ENCODE results near the gene SERPIND1. TPM values are rescaled to one million over a fixed set of nuclear protein-coding genes. Genes with fewer than 3 reads are reported as not detected.

The SERPIND1 gene
- total and polyA plus RNA-seq, 4 experiments from 2014 or later, result 0.07 to 0.29 TPM; not detected in 2

GRCh38 chr22:20809538-20810185, 35.7 kb downstream of the SERPIND1 start:
- Mint-ChIP-seq H3K36me3 (peaks cover 59 to 79% of the 10 kb centered on the region in 2 donors), H3K27ac (no peak overlapping the region), H3K27me3 (no peaks in the 10 kb centered on the region), H3K4me1 (peaks cover 0 to 2% (median 0%) of the 10 kb centered on the region in 4 donors), H3K9me3 (no peaks in the 10 kb centered on the region), H3K4me3 (no peak overlapping the region)
- DNase-seq, result no peak
- H3K27me3 ChIP-seq (ENCODE audit: insufficient read depth, low read length), result no peaks in the 10 kb centered on the region
- peaks cover 4% of the 10 kb centered on the region for H3K4me1 ChIP-seq (ENCODE audit: insufficient read depth, low read length)
- H3K4me3 ChIP-seq (ENCODE audit: low read length in 2 of 2), result no peak overlapping the region
- H3K9me3 ChIP-seq (ENCODE audit: control insufficient read depth in 1 of 2, low read length in 2 of 2), result no peaks in the 10 kb centered on the region
- peaks cover 48% of the 10 kb centered on the region for H3K36me3 ChIP-seq (ENCODE audit: insufficient read depth, low read length)
- no peak overlapping the region for H3K27ac ChIP-seq (ENCODE audit: low read depth, low read length)
- ChIA-PET POLR2A (ENCODE audit: partially characterized antibody) (no interaction called here), CTCF (ENCODE audit: partially characterized antibody) (interaction anchor here (1.0 to 1.9 kb wide), 3 partner anchors 15 to 30 kb away, joined by 3 to 10 read pairs (median 3); no protein-coding TSS in a partner anchor)
- intact Hi-C loops (cut with micrococcal nuclease), result no loop called here

- no peak for DNase-seq
- intact Hi-C loops (cut with micrococcal nuclease), result no loop called here
- ChIA-PET POLR2A (ENCODE audit: partially characterized antibody) (no interaction called here), CTCF (ENCODE audit: partially characterized antibody) (interaction anchor here (1.9 kb wide), 1 partner anchor 27 kb away, joined by 10 read pairs; no protein-coding TSS in a partner anchor)
- Mint-ChIP-seq H3K9me3 (no peaks in the 10 kb centered on the region), H3K4me1 (peaks cover 0 to 2% (median 0%) of the 10 kb centered on the region in 4 donors), H3K27ac (peak overlapping the region in 3 of 7 donors; percentile 4 to 71 (median 43)), H3K36me3 (peaks cover 56 to 74% of the 10 kb centered on the region in 2 donors), H3K27me3 (no peaks in the 10 kb centered on the region), H3K4me3 (no peak overlapping the region)
- H3K27ac ChIP-seq (ENCODE audit: low read depth, low read length), result no peak overlapping the region
- no peak overlapping the region for H3K4me3 ChIP-seq (ENCODE audit: low read length in 2 of 2)
- H3K27me3 ChIP-seq (ENCODE audit: insufficient read depth, low read length), result no peaks in the 10 kb centered on the region
- peaks cover 4% of the 10 kb centered on the region for H3K4me1 ChIP-seq (ENCODE audit: insufficient read depth, low read length)
- H3K9me3 ChIP-seq (ENCODE audit: control insufficient read depth in 1 of 2, low read length in 2 of 2), result no peaks in the 10 kb centered on the region
- peaks cover 42% of the 10 kb centered on the region for H3K36me3 ChIP-seq (ENCODE audit: insufficient read depth, low read length)
These were observed 36.7 kb downstream of the SERPIND1 start for GRCh38 chr22:20810645-20811044.

- Histone ChIP-seq H3K36me3 (ENCODE audit: insufficient read depth, low read length) (peaks cover 39% of the 10 kb centered on the region), H3K9me3 (ENCODE audit: control insufficient read depth in 1 of 2, low read length in 2 of 2) (no peaks in the 10 kb centered on the region), H3K4me1 (ENCODE audit: insufficient read depth, low read length) (peaks cover under 1% of the 10 kb centered on the region), H3K27ac (ENCODE audit: low read depth, low read length) (no peak overlapping the region), H3K27me3 (ENCODE audit: insufficient read depth, low read length) (no peaks in the 10 kb centered on the region), H3K4me3 (ENCODE audit: low read length in 2 of 2) (no peak overlapping the region)
- DNase-seq, result no peak
- intact Hi-C loops (cut with micrococcal nuclease), result no loop called here
- Mint-ChIP-seq H3K27ac (peak overlapping the region in 2 of 7 donors; percentile 4 to 63), H3K36me3 (peaks cover 53 to 72% of the 10 kb centered on the region in 2 donors), H3K4me1 (peaks cover 0 to 2% (median 0%) of the 10 kb centered on the region in 4 donors), H3K27me3 (no peaks in the 10 kb centered on the region), H3K9me3 (no peaks in the 10 kb centered on the region), H3K4me3 (no peak overlapping the region)
- POLR2A ChIA-PET (ENCODE audit: partially characterized antibody), result no interaction called here
- CTCF ChIA-PET (ENCODE audit: partially characterized antibody), result no interaction called here
These were observed 37.3 kb downstream of the SERPIND1 start for GRCh38 chr22:20811171-20811570.

DNA sequence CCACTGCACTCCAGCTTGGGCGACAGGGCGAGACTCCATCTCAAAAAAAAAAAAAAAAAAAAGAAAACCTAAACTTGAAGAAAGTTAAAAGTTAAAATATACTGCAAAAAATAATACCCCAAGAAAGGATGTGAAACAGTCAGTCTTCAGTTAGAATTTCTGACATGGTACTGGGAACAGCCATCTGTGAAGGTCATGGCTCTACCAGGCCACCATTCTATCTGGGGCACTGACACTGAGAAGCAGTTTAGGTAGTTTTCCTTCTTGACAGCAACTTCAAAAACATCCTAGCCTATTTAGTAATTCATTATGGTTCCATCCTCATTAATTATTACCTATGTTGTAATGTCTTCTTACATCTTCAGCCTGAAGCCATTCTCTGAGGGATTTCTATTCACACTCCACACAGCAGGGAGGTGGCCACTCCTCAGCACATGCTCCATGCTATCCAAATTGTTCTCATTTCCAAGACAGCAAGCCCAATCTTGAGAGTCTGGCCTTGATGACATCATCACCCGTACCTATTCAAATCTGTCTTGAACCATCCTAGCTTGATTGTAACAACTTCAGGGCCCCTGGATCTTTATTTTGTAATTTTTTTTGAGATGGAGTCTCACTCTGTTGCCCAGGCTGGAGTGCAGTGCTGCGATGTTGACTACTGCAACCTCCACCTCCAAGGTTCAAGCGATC, 38.2 kb downstream of the SERPIND1 start:
- no peak overlapping the region for H3K27ac ChIP-seq (ENCODE audit: low read depth, low read length)
- Mint-ChIP-seq H3K27me3 (no peaks in the 10 kb centered on the region), H3K27ac (no peak overlapping the region), H3K4me3 (no peak overlapping the region), H3K36me3 (peaks cover 59 to 75% of the 10 kb centered on the region in 2 donors), H3K9me3 (no peaks in the 10 kb centered on the region), H3K4me1 (peaks cover 0 to 2% (median 0%) of the 10 kb centered on the region in 4 donors)
- ChIA-PET POLR2A (ENCODE audit: partially characterized antibody) (no interaction called here), CTCF (ENCODE audit: partially characterized antibody) (no interaction called here)
- no peak for DNase-seq
- H3K27me3 ChIP-seq (ENCODE audit: insufficient read depth, low read length), result no peaks in the 10 kb centered on the region
- H3K4me3 ChIP-seq (ENCODE audit: low read length in 2 of 2), result no peak overlapping the region
- H3K4me1 ChIP-seq (ENCODE audit: insufficient read depth, low read length), result no peaks in the 10 kb centered on the region
- intact Hi-C loops (cut with micrococcal nuclease), result no loop called here
- H3K36me3 ChIP-seq (ENCODE audit: insufficient read depth, low read length), result peaks cover 40% of the 10 kb centered on the region
- no peaks in the 10 kb centered on the region for H3K9me3 ChIP-seq (ENCODE audit: control insufficient read depth in 1 of 2, low read length in 2 of 2)

- Mint-ChIP-seq H3K9me3 (no peaks in the 10 kb centered on the region), H3K4me1 (peaks cover 0 to 2% (median 0%) of the 10 kb centered on the region in 4 donors), H3K27ac (no peak overlapping the region), H3K4me3 (no peak overlapping the region), H3K27me3 (no peaks in the 10 kb centered on the region), H3K36me3 (peaks cover 53 to 75% of the 10 kb centered on the region in 2 donors)
- Histone ChIP-seq H3K4me1 (ENCODE audit: insufficient read depth, low read length) (no peaks in the 10 kb centered on the region), H3K9me3 (ENCODE audit: control insufficient read depth in 1 of 2, low read length in 2 of 2) (no peaks in the 10 kb centered on the region), H3K27me3 (ENCODE audit: insufficient read depth, low read length) (no peaks in the 10 kb centered on the region), H3K27ac (ENCODE audit: low read depth, low read length) (no peak overlapping the region), H3K4me3 (ENCODE audit: low read length in 2 of 2) (no peak overlapping the region), H3K36me3 (ENCODE audit: insufficient read depth, low read length) (peaks cover 38% of the 10 kb centered on the region)
- intact Hi-C loops (cut with micrococcal nuclease), result no loop called here
- POLR2A ChIA-PET (ENCODE audit: partially characterized antibody), result no interaction called here
- CTCF ChIA-PET (ENCODE audit: partially characterized antibody), result no interaction called here
- no peak for DNase-seq
These were observed 39.1 kb downstream of the SERPIND1 start for GRCh38 chr22:20813056-20813455.

- H3K27me3 Mint-ChIP-seq, result no peaks in the 10 kb centered on the region
- peaks cover 59 to 78% of the 10 kb centered on the region in 2 donors for H3K36me3 Mint-ChIP-seq
- intact Hi-C loops (cut with micrococcal nuclease), result no loop called here
- peak overlapping the region in 1 of 7 donors; percentile 36 for H3K27ac Mint-ChIP-seq
- peak overlapping the region in 1 of 8 donors; percentile 52 for H3K4me3 Mint-ChIP-seq
- no peaks in the 10 kb centered on the region for H3K9me3 Mint-ChIP-seq
- H3K36me3 ChIP-seq (ENCODE audit: insufficient read depth, low read length), result peaks cover 44% of the 10 kb centered on the region
- CTCF ChIA-PET (ENCODE audit: partially characterized antibody), result no interaction called here
- no peaks in the 10 kb centered on the region for H3K4me1 ChIP-seq (ENCODE audit: insufficient read depth, low read length)
- H3K27me3 ChIP-seq (ENCODE audit: insufficient read depth, low read length), result no peaks in the 10 kb centered on the region
- H3K27ac ChIP-seq (ENCODE audit: low read depth, low read length), result no peak overlapping the region
- POLR2A ChIA-PET (ENCODE audit: partially characterized antibody), result no interaction called here
- DNase-seq, result no peak
- no peaks in the 10 kb centered on the region for H3K9me3 ChIP-seq (ENCODE audit: control insufficient read depth in 1 of 2, low read length in 2 of 2)
- peaks cover 0 to 2% (median 0%) of the 10 kb centered on the region in 4 donors for H3K4me1 Mint-ChIP-seq
- no peak overlapping the region for H3K4me3 ChIP-seq (ENCODE audit: low read length in 2 of 2)
These were observed 40.4 kb downstream of the SERPIND1 start for GRCh38 chr22:20814221-20814808.

- H3K27ac Mint-ChIP-seq, result peak overlapping the region in 4 of 7 donors; percentile 0 to 77 (median 8)
- H3K4me3 Mint-ChIP-seq, result no peak overlapping the region
- no peak overlapping the region for H3K4me3 ChIP-seq (ENCODE audit: low read length in 2 of 2)
- ChIA-PET POLR2A (ENCODE audit: partially characterized antibody) (no interaction called here), CTCF (ENCODE audit: partially characterized antibody) (interaction anchor here (0.7 kb wide), 1 partner anchor 14 kb away, joined by 3 read pairs; no protein-coding TSS in a partner anchor)
- H3K4me1 Mint-ChIP-seq, result peaks cover 0 to 2% (median 0%) of the 10 kb centered on the region in 4 donors
- H3K27me3 ChIP-seq (ENCODE audit: insufficient read depth, low read length), result no peaks in the 10 kb centered on the region
- H3K36me3 Mint-ChIP-seq, result peaks cover 62 to 79% of the 10 kb centered on the region in 2 donors
- no peaks in the 10 kb centered on the region for H3K9me3 Mint-ChIP-seq
- intact Hi-C loops (cut with micrococcal nuclease), result no loop called here
- H3K9me3 ChIP-seq (ENCODE audit: control insufficient read depth in 1 of 2, low read length in 2 of 2), result no peaks in the 10 kb centered on the region
- DNase-seq, result no peak
- no peak overlapping the region for H3K27ac ChIP-seq (ENCODE audit: low read depth, low read length)
- H3K36me3 ChIP-seq (ENCODE audit: insufficient read depth, low read length), result peaks cover 48% of the 10 kb centered on the region
- no peaks in the 10 kb centered on the region for H3K4me1 ChIP-seq (ENCODE audit: insufficient read depth, low read length)
- H3K27me3 Mint-ChIP-seq, result no peaks in the 10 kb centered on the region
These were observed 41.7 kb downstream of the SERPIND1 start for GRCh38 chr22:20815477-20816050.
